VCaP (cell line): ENCODE measurements around the gene SOX12.

ENCODE experiments used
- H3K27ac ChIP-seq: fragments of 450-650 bp; 2 replicates; pipeline ENCODE4 v1.5.1; 2017
- CTCF ChIP-seq: fragments of 450-650 bp; conservative IDR thresholded peaks from 2 replicates; pipeline ENCODE4 v1.5.1; 2017; ENCODE audit warnings: mild to moderate bottlenecking, moderate library complexity

The SOX12 gene

GRCh38 chr20:348972-349841, 23.9 kb downstream of the SOX12 start:
- no peak for TF ChIP-seq CTCF
- H3K27ac ChIP-seq, result peak overlapping the region; percentile 97

- H3K27ac ChIP-seq, result no peak overlapping the region
- TF ChIP-seq CTCF, result no peak
These were observed 27.8 kb downstream of the SOX12 start for GRCh38 chr20:353166-353565.

GRCh38 chr20:354298-354977, 29.1 kb downstream of the SOX12 start:
- TF ChIP-seq CTCF, result peak; percentile 97
- H3K27ac ChIP-seq, result peak overlapping the region; percentile 39; the same call in 1 of the 2 replicates

GRCh38 chr20:356154-356553, 30.8 kb downstream of the SOX12 start:
- peak overlapping the region; percentile 39; the same call in 1 of the 2 replicates for H3K27ac ChIP-seq

DNA sequence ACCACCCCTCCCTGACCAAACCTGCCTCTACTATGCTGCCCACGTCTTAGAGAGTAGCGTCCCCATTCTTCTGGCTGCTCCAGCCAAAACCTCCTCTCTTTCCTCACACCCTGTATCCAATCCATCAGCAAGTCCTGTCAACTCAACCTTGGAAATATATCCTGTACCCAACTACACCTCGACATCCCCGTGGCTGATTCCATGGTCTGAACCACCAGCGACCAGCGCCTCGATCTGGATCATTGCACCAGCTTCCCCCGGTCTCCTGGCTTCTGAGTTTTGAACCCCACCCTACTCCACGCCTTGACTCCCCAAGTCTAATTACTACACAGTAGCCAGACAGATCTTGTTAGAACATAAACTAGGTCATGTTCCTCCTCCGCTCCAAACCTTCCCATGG, 31.4 kb downstream of the SOX12 start:
- TF ChIP-seq CTCF, result no peak
- no peak overlapping the region for H3K27ac ChIP-seq

DNA sequence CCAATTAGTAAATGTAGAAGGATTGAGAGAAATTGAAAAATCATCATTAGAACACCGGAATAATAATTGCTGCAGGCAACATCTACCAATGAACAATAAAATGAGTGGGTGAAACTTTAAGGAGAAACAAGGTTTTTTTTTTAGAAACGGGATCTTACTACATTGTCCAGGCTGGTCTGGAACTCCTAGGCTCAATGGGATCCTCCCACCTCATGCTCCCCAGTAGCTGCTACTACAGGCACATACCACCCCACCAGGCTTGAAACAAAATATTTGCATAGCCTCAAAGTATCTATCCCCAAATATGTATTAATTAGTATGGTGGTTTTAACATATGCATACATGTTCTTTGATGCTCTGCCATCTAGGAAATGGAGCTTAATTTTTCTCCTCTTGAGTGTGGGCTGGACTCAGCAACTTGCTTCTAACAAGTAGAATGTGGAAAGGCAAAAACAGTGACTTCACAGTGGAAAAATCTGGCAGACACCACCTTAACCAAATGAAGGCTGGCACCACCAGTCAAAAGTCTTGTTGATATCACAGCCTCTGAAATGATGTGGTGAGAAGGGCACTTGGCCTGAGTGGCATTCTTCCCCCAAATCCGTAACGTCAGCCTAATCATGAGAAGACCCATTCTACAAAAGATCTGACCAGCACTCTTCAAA, 33.7 kb downstream of the SOX12 start:
- no peak for TF ChIP-seq CTCF
- no peak overlapping the region for H3K27ac ChIP-seq

GRCh38 chr20:361561-361960, 36.2 kb downstream of the SOX12 start:
- TF ChIP-seq CTCF, result no peak
- peak overlapping the region; percentile 99 for H3K27ac ChIP-seq
